ENCODE measurements around the gene MICU1.
"Not testable (repeated sequence)": the region's sequence is repeated elsewhere in the genome, so short reads cannot be mapped to it uniquely, and the experiment has no call there.

DNA sequence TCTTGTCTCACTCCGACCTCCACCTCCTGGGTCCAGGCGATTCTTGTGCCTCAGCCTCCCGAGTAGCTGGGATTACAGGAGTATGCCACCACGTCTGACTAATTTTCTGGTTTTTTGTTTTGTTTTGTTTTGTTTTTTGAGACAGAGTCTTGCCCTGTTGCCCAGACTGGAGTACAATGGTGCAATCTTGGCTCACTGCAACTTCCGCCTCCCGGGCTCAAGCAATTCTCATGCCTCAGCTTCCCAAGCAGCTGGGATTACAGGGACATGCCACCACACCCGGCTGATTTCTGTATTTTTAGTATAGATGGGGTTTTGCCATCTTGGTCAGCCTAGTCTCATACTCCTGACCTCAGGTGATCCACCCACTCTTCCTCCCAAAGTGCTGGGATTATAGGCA lies 158.8 kb downstream of the MICU1 start:
- TF ChIP-seq, protein P1, sequence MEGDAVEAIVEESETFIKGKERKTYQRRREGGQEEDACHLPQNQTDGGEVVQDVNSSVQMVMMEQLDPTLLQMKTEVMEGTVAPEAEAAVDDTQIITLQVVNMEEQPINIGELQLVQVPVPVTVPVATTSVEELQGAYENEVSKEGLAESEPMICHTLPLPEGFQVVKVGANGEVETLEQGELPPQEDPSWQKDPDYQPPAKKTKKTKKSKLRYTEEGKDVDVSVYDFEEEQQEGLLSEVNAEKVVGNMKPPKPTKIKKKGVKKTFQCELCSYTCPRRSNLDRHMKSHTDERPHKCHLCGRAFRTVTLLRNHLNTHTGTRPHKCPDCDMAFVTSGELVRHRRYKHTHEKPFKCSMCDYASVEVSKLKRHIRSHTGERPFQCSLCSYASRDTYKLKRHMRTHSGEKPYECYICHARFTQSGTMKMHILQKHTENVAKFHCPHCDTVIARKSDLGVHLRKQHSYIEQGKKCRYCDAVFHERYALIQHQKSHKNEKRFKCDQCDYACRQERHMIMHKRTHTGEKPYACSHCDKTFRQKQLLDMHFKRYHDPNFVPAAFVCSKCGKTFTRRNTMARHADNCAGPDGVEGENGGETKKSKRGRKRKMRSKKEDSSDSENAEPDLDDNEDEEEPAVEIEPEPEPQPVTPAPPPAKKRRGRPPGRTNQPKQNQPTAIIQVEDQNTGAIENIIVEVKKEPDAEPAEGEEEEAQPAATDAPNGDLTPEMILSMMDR (IDR thresholded peaks at IDR 0.05; ENCODE audit: insufficient read depth, low read depth, low read length) = not testable (repeated sequence)
- TF ChIP-seq EZH2 (IDR thresholded peaks at IDR 0.05; ENCODE audit: insufficient read depth, low read length) = not testable (repeated sequence)

Measured in astrocyte (in vitro differentiated cells and primary cell).